AG08395 (cell line): ENCODE results near the gene GLRA3.
A peak's percentile ranks its signal among the peaks of the same experiment; 100 is the strongest.
"Not testable (repeated sequence)": the region's sequence is repeated elsewhere in the genome, so short reads cannot be mapped to it uniquely, and the experiment has no call there.

Source experiments
- DNase-seq: peaks from one replicate; pipeline ENCODE4 v3.0.0; 2012; ENCODE audit warnings: mixed read lengths, low spot score

Gene GLRA3

DNA sequence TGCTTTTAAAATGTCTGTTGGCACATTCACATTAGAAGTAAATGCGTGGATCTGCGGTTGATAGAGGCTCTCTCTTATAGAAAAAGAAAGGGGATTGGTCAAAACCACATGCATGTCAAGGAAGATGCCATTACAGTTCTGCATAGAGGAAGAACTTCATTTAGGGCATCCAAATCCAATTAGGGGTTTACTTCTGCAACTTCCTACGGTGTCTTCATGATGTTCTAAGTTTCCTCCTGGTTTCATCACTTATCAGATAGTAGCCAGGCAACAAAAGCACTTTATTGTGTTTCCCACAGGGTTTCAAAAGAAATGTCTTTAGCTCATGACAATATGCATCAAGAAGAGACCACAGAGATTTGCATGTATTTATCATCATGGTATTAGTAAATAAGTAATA, 170.8 kb downstream of the GLRA3 start:
- no peak for DNase-seq

DNA sequence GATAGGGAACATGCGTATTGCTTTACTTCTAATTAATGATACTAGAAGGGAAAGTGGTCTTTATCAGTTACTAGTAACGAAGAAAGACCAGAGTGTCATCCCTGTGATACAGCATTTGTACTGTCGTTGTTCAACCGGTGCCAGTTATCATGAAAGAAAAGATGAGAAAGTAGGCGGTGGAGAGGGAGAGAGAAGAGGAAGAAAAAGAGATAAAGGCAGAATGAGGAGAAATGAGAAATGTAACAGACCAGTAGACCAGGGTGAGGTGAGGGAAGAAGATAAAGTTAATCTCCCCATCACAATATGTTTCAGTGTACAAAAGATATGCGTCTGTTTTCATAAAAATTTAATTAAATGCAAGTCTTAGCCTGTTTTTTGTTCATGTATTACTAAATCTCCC, 171.6 kb downstream of the GLRA3 start:
- no peak for DNase-seq

DNA sequence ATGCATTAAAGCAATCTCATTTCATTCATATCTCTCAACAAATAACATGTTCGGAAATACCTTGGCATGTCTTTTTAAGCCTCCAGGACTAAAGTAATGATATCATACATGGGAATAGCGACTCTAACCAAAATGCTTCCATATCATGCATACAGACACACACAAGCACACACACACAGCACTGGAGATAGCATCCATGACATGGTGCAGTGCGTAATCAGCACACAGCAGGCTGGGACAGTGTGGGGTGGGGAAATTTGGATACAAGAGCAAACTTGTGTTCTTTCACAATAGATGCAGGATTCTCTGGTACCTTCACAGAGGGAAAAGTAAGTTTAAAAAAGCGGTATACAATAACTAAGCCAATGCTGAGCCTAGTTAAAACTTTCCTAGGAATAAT, 174.4 kb downstream of the GLRA3 start:
- no peak for DNase-seq

DNA sequence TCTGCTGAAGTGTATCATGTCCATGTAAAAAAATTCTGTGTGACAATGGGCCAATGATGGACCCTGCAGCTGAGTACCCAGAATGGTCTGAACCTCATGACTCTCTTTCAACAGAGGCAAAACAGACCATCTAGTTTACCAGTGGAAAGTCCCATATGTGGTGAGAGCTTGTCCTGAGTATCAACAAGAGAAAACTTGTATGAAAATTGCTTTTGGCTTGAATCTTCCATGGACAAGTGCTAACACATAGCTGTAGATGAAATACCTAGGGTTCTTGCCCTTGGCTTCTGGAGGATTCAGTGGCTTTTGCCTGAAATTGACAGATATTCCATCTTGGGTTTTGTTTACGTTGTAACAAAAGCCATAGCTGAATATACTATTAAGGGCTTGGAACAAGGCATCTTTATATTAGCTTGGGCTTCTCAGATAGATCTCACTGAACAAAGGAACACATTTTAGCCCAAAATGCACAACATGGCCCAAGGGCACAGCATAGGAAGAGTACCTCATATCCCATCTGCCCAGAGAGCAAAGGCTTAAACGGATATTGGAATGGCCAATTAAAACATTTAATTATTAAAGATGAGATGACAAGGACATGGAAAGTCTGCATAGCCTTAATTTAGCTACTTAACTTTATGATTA, 178.2 kb downstream of the GLRA3 start:
- no peak for DNase-seq

DNA sequence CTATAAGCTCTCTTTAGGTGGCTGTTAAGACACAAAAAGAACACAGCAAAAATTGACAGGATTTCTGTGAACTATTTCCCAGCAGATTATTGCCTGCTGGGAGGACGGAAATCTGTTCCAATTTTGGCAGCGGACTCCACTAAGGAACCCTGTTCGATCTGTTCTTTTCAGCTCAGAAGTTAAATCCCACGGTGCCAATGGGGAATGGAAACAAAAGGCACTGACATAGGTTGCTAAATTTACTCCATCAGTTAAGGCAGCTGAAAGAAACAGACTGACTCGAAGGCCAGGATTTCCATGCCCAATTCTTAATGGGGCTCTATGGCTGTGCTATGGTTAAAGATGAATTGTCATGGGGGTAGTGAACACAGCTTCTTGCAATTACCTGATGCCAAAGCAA, 180.2 kb downstream of the GLRA3 start:
- no peak for DNase-seq

DNA sequence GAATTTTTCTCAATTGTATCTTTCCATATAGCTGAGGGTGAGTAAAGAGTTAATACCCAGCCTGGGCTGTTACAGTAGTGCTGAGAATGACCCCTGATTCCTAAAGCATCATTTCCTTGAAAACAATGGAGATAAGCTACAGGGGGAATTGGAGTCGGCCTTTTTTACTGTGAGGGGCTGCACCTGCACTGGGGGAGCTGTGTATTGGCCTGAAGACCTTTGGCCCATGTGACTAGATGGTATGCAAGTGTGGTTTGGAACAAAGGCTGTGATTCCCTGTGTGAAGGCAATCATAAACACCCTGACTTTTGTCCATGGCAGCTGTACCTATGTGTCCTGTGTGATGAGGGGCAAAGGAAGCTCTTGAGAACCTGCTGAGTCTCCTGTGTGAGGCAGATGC, 182.7 kb downstream of the GLRA3 start:
- DNase-seq = no peak

DNA sequence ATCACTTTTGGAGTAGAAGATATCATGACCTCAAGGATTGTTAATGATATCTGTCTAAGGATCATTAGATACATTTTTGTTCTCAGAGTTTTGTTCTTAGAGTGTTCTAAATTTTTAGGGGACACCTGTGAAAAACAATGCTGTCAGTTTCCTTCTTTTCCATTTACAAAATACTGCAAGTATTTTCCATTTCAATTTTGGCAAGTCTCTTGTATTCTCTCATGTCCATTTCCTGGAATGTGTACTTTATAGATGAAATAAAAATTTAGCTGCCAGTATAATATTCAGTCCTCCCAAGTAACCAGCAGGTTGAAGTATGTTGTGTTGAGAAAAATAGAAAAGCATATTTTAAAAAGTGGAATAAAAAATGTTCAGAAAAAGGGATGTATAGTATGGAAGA, 188.9 kb downstream of the GLRA3 start:
- DNase-seq = no peak

DNA sequence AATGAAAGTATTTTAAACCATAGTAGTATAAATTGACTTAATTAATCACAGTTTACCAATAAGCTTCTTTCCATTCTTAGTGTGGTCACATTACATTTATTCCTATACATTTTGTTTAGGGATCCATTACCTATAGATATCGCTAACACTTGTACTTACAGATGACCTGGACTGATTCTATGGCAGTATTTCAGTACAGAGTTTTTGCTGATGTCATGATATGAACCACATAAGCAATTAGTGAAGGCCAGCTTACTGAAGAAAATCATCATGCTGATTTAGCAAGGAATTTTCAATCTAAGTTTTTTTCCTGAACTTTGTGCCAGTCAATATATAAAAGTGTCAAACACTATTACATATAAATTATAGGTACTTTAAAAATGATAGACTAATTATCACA, 193.3 kb downstream of the GLRA3 start:
- no peak for DNase-seq

DNA sequence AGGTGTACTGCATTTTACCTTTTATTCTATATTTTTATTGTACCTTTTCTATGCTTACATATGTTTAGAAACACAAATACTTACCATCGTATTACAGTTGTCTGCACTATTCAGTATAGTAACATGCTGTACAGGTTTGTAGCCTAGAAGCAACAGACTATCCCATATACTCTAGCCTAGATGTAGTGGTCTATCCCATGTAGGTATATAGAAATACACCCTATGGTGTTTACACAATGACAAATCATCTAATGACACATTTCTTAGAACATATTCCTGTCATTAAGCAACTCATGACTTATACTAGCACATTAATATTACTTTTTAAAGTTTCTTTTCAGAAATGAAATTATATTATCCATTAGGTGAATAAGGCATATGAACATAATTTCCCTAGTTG, 195.6 kb downstream of the GLRA3 start:
- DNase-seq = no peak

DNA sequence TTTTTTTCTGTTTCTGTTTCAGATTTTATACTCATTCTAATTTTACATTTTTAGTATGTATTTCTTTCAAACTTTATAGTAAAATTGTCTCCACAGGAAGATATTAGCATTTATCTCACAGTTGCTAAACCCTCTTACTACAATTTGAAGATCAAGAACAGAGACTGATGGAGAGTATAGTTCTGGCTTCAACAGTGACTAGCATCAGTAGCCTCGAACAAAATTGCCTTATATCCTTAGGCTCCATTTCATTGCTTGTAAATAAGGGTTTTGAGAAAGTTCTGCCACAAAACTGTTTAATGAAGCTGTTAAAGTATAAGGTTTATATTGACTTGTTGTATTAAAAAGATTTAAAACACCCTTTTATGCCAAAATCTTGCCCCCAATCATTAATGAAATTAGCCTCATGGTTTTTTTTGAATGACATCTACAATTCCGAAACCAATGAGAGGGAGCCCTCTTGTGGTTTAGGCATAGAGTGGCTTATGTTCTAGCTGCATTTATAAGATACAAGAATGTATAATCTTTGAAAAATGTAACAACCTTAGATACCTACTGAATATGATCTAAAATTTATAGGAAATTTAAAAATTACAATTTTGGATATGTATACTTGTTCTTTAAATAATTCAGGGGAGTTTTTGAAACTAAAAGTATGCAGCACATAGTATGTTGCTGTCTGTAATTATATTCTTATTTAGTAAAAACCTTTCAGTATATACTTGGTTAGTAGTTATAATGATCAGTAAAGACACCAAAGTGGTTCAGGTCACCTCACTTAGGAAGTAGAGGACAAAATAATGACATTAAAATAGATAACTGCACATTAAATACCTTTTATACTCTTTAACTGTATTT, 196.9 kb downstream of the GLRA3 start:
- DNase-seq = peak; percentile 47

DNA sequence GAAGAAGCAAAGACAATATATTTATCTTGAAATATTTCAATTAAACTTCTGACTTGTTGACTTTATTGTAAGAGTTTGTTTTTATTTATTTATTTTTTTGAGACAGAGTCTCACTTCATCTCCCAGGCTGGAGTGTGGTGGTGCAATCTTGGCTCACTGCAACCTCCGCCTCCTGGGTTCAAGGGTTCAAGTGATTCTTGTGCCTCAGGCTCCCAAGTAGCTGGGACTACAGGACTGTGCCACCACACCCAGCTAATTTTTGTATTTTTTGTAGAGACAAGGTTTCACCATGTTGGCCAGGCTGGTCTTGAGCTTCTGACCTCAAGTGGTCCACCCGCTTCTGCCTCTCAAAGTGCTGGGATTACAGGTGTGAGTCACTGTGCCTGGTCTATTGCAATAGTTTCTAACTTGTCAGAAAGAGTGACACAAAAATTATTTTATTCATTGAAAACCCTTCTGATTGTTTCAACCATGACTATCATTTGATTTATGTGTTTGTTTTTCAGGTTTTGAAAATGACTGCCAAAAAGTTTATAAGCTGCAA, 199.1 kb downstream of the GLRA3 start:
- DNase-seq = not testable (repeated sequence)

DNA sequence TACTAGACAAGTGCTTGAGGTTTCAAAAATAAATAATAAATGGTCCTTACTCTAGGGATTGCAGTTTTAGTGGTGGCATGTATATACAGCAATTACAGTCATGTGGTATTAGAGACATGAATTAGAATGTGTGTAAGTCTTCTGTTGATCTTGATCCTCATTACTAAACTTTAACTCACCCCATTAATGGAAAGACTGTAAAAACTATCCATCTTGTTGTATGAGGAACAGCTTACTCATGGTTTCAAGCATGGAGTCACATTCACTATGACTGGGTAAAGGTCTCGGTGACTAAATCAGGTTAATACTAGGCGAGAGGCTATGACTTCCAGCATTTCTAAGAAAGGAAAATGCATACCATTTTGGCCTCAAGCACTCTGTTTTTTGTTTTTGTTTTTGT, 199.8 kb downstream of the GLRA3 start:
- DNase-seq = peak; percentile 4

DNA sequence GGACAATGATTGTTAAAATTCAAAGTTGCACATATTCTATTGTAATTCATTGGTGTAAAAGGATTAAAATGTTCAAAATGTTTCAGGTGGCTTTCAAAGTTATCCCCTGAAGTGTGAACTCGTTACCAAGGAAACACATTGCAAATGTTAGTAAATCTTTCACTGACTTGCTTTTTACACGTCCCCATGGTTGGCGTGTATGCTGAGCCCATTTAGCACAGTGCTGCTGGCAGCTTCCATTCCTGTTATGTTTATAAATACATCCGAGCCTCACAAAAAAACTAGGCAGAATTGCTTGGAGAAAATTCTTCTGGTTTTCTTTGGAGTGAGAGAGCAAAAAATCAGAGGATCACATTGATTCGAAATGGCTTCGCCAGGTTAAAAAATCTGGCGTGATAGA, 200.9 kb downstream of the GLRA3 start:
- DNase-seq = no peak

DNA sequence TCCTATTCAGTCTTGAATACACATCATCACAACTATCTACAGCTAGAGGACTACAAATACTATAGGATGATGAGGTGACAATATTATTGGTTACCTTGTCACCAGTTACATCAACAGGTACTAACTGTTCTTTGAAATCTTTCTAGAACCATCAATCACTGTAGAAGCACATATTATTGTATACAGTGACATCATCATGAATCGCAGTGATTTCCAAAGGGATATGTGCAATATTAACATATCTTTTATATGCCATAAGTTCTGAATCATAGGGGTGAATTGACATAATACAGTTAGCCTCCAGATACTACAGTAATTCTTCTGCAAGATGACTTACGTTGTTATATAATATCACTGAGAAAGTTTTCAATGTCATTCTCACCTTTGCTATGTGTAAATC, 201.6 kb downstream of the GLRA3 start:
- no peak for DNase-seq

DNA sequence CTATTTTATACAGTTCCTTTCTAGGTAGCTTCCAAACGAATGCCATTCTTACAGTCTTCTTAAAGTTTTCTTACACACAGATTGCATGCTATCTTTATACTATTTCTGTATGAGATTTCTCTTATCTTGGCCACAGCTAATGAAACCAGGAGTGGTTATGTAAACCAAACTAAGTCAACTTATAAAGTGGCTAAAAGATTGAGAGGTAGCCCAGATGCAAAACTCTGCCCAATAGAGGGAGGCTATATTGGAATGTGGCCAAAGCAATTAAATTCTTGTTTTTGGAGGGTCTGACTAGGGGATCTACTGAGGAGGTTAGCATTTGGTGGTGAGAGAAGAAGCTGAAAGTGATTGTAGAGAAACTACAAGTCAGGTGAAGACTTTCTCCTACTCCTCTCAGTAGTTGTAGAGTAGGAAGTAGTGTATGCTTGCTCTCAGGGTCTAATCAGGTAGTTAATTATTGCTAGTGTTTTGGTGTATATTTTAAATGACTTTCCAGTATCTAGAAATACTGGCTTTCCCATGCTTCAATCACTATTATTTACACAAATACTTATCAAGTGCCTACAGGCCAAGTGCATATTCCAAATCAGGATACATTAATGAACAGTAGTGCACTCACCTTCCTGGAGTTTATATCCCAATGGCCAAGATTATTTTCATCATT, 202.6 kb downstream of the GLRA3 start:
- no peak for DNase-seq

DNA sequence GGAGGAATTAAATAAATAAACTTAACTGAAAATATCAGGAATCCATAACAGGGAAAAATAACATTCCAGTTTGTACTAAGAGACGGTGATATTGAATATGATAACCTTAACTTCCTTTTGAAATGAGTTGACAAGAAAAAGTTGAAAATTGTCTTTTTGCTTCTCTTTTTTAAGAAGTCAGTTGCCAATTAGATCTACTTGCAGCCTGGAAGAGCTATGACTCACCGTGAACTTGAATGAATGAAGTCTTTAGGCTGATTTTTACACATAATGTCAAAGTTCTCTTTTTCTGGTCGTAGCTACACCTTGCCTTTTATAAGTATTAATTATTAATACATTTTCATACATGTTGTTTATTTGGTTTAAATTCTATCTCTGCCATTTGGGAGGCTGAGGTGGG, 212.4 kb downstream of the GLRA3 start:
- DNase-seq = no peak

DNA sequence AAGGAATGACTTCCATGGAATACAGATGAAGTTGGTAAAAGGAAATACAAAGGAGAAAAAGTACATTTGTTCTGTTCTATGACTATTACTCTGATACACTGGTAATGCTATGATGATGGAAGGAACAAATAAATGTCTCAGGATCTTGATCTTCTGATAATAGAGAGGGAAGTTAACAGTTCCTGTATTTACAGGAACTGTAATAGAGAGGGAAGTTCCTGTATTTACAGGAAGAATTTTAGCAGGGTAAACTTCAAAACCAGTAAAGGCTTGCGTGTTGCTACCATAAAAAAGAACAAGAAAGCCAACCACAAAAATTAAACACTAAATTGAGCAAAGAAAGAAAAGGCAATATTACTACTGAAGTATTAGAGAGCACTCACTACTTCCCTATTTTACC, 215.1 kb downstream of the GLRA3 start:
- DNase-seq = no peak

DNA sequence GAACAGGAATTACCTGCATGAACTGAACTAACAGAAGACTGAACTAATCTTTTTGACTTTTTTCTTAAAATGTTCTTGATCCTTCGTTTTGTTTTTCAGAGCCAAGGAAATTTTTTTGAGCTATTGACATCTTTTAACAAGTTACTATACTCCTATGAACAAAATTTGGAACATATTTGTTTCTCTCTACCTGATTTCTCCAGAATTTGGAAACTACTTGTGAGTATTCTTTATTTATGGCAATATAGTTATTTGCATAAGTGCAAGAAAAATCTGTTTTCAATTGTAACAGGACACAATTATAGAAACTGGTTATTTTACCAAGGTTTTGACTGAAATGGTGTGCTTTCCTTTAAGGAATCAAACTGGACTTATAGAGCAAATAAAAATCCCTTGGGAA, 217.3 kb downstream of the GLRA3 start:
- no peak for DNase-seq

DNA sequence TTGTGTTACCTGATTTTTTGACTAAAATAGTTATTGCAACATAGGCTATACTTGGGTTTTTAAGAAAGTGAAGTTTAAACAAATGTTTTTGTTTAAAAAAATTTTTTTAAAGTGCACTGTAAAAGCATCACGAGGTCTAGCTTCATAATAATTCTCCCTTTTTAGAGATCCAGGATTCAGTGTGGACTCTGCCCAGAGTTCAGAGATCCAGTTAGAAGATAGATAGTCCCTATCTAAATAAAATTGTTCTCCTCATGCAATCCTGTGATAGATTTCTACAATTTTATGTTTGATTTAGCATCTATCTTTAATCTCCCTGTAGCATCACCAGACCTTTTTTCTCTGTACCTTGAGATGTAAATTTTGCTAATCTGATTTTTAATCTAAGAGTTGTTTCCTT, 221.3 kb downstream of the GLRA3 start:
- no peak for DNase-seq

DNA sequence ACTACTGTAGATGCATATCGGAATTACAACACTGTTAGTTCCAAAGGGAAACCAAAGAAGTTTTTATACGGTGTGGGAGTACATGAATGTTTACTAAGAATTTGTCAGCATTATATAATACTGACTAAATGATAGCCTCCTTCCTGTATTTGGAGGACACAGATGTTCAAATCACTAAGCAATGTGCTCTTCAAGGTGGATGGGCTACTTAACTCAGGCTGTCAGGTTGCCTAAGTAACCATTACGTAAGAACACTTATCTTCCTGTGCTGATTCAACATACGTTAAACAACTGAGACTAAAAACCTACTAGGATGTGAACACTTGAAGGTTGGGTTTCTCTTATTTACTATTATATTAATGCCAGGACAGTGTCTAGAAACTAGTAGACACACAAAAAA, 224.8 kb downstream of the GLRA3 start:
- no peak for DNase-seq

DNA sequence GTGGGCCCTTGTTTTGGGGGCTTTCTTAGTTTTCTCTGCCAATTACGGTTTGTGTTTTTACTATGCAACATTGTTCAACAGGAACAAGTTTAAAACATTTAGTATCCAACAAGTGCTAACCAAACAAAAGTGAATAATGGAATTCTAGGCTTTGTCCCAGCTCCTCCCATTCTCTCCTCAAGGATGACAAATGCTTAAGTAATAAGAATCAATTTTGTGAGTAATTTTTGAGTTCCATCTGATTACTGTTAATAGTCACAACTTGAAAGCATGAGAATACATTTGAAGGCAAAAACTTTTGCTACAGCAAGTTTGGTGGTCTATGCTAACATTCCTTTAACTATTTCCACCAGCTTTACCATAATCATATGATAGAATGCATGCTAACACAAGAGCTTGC, 228.7 kb downstream of the GLRA3 start:
- no peak for DNase-seq

DNA sequence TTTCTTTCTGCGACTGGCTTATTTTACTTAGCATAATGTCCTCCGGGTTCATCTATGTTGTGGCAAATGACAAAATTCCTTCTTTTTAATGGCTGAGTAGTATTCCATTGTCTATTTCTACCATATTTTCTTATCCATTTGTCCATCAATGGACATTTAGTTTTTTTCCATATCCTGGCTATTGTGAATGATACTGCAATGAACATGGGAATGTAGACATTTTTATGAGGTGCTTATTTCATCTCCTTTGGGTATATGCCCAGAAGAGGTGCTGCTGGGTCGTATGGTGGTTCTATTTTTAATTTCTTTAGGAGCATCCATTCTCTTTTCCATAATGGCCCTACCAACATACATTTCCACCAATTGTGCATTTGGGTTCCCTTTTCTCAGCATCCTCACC, 230.2 kb downstream of the GLRA3 start:
- no peak for DNase-seq

DNA sequence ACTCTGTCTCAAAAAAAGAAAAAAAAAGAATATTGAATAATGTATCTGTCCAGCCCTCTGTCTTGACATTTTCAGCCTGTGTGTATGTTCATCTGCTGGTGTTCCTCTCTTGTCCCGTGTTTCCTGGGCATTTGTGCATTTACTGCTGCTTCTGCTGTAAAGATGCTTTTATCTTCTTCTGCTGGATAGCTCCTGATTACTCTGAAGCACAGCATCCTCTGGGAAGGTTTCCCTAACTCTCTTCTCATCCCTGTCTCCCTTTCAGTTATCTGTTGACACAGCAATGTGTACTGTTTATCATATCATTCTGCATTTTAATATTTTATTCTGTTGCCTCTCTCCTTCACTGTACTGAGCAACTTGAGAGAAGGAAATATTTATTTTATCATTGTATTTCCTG, 232.5 kb downstream of the GLRA3 start:
- DNase-seq = no peak
